HCT116 (cell line): ENCODE measurements around the gene IMMP2L.

Source experiments
- EZH2 ChIP-seq: fragments of 200-600 bp; sonication (generic); IDR thresholded peaks from 2 replicates; pipeline ENCODE4 v1.6.1; 2017; ENCODE audit warnings: antibody characterized with exemption, mixed run types
- FOSL1 ChIP-seq: IDR thresholded peaks from 2 replicates; pipeline ENCODE4 v1.6.1; 2012; ENCODE audit warnings: low read depth
- SP1 ChIP-seq: IDR thresholded peaks from 2 replicates; pipeline ENCODE4 v1.6.1; 2012; ENCODE audit warnings: low read depth
- ZBTB33 ChIP-seq: IDR thresholded peaks from 2 replicates; pipeline ENCODE4 v1.6.1; 2011; ENCODE audit warnings: mild to moderate bottlenecking, low read length, moderate library complexity; ENCODE audit not compliant: insufficient replicate concordance; ENCODE audit errors: extremely low read depth
- TF ChIP-seq, protein P1 (sequence below), 3 experiments: fragments of 200-600 bp in 1 of 3; sonication (generic) in 1 of 3; IDR thresholded peaks in 2 of 3; conservative IDR thresholded peaks in 1 of 3; 2 replicates each; pipeline ENCODE4 v1.5.1; 2012 to 2017; ENCODE audit warnings: low read depth in 2 of 3, low read length in 2 of 3, antibody characterized with exemption in 1 of 3, borderline replicate concordance in 1 of 3, control low read depth in 1 of 3, mild to moderate bottlenecking in 1 of 3, mixed read lengths in 1 of 3, mixed run types in 1 of 3, moderate library complexity in 1 of 3; ENCODE audit not compliant: insufficient read depth in 1 of 3
- TF ChIP-seq, protein P2 (sequence below): IDR thresholded peaks from 2 replicates; pipeline ENCODE4 v1.6.1; 2012; ENCODE audit warnings: low read depth
- TF ChIP-seq, protein P3 (sequence below): IDR thresholded peaks from 2 replicates; pipeline ENCODE4 v1.6.1; 2012

DNA sequence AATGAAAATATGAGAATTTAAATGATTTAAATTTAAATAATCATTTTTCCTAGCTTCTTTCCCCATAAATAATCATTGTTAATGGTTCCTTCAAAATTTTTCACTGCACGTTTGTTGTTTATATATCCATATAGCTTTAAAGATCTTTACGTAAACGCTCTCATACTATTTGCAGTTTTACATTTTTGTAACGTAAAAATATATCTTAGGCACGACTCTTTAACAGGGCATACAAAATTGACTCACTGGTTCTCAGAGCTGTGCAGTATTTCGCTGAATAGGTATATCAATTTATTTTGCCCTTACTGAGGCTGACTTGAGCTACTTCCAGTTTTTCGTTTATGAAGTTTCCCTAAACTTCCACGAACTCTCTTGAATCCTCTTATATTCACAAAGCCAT, 365.6 kb downstream of the IMMP2L start:
- TF ChIP-seq SP1 (no peak), FOSL1 (no peak), ZBTB33 (no peak), EZH2 (no peak)
- TF ChIP-seq, protein P1, sequence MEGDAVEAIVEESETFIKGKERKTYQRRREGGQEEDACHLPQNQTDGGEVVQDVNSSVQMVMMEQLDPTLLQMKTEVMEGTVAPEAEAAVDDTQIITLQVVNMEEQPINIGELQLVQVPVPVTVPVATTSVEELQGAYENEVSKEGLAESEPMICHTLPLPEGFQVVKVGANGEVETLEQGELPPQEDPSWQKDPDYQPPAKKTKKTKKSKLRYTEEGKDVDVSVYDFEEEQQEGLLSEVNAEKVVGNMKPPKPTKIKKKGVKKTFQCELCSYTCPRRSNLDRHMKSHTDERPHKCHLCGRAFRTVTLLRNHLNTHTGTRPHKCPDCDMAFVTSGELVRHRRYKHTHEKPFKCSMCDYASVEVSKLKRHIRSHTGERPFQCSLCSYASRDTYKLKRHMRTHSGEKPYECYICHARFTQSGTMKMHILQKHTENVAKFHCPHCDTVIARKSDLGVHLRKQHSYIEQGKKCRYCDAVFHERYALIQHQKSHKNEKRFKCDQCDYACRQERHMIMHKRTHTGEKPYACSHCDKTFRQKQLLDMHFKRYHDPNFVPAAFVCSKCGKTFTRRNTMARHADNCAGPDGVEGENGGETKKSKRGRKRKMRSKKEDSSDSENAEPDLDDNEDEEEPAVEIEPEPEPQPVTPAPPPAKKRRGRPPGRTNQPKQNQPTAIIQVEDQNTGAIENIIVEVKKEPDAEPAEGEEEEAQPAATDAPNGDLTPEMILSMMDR (IDR thresholded peaks at IDR 0.05 in 2 of 3, conservative IDR thresholded peaks at IDR 0.05 in 1 of 3; ENCODE audit: borderline replicate concordance in 1 of 3, insufficient read depth in 1 of 3, low read depth in 2 of 3, low read length in 2 of 3) = no peak
- TF ChIP-seq, protein P2, sequence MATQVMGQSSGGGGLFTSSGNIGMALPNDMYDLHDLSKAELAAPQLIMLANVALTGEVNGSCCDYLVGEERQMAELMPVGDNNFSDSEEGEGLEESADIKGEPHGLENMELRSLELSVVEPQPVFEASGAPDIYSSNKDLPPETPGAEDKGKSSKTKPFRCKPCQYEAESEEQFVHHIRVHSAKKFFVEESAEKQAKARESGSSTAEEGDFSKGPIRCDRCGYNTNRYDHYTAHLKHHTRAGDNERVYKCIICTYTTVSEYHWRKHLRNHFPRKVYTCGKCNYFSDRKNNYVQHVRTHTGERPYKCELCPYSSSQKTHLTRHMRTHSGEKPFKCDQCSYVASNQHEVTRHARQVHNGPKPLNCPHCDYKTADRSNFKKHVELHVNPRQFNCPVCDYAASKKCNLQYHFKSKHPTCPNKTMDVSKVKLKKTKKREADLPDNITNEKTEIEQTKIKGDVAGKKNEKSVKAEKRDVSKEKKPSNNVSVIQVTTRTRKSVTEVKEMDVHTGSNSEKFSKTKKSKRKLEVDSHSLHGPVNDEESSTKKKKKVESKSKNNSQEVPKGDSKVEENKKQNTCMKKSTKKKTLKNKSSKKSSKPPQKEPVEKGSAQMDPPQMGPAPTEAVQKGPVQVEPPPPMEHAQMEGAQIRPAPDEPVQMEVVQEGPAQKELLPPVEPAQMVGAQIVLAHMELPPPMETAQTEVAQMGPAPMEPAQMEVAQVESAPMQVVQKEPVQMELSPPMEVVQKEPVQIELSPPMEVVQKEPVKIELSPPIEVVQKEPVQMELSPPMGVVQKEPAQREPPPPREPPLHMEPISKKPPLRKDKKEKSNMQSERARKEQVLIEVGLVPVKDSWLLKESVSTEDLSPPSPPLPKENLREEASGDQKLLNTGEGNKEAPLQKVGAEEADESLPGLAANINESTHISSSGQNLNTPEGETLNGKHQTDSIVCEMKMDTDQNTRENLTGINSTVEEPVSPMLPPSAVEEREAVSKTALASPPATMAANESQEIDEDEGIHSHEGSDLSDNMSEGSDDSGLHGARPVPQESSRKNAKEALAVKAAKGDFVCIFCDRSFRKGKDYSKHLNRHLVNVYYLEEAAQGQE = no peak
- TF ChIP-seq, protein P3, sequence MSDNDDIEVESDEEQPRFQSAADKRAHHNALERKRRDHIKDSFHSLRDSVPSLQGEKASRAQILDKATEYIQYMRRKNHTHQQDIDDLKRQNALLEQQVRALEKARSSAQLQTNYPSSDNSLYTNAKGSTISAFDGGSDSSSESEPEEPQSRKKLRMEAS = no peak
